Spleen (tissue), 11 donors: ENCODE results near the gene AAGAB. TPM values are rescaled to one million over a fixed set of nuclear protein-coding genes. Genes with fewer than 3 reads are reported as not detected.
A peak's percentile ranks its signal among the peaks of the same experiment; 100 is the strongest.

Experiments used
- DNase-seq: peaks from one replicate; pipeline ENCODE4 v3.0.0-alpha.2; 2020
- H3K27ac ChIP-seq, 8 donors: fragments of 200-600 bp; sonication (generic) in 7 of 8; 1 replicate in 4 of 8; 2 replicates in 4 of 8; pipeline versions ENCODE4 v1.5.0 to v1.8.0; 2016 to 2021; ENCODE audit warnings: inconsistent platforms in 4 of 8, mild to moderate bottlenecking in 4 of 8, moderate library complexity in 1 of 8
- H3K27me3 ChIP-seq, 7 donors: fragments of 200-600 bp; sonication (generic) in 6 of 7; replicated peaks in 1 of 7; 1 replicate in 4 of 7; 2 replicates in 3 of 7; pipeline versions ENCODE4 v1.5.0 to v1.8.0; 2016 to 2021; ENCODE audit warnings: inconsistent platforms in 3 of 7, mild to moderate bottlenecking in 1 of 7
- H3K36me3 ChIP-seq, 6 donors: fragments of 200-600 bp; sonication (generic) in 5 of 6; 1 replicate in 4 of 6; 2 replicates in 2 of 6; pipeline versions ENCODE4 v1.5.0 to v1.8.0; 2016 to 2021; ENCODE audit warnings: inconsistent platforms in 2 of 6
- H3K4me1 ChIP-seq, 6 donors: fragments of 200-600 bp; sonication (generic) in 5 of 6; 1 replicate in 3 of 6; 2 replicates in 3 of 6; pipeline versions ENCODE4 v1.5.0 to v1.8.0; 2016 to 2021; ENCODE audit warnings: inconsistent platforms in 3 of 6
- H3K4me3 ChIP-seq, 8 donors: fragments of 200-600 bp; sonication (generic) in 7 of 8; 1 replicate in 4 of 8; 2 replicates in 4 of 8; pipeline versions ENCODE4 v1.5.0 to v1.8.0; 2016 to 2021; ENCODE audit warnings: inconsistent platforms in 4 of 8, mild to moderate bottlenecking in 4 of 8, moderate library complexity in 2 of 8
- H3K9me3 ChIP-seq, 8 donors: fragments of 200-600 bp; sonication (generic) in 7 of 8; 1 replicate in 4 of 8; 2 replicates in 4 of 8; pipeline versions ENCODE4 v1.5.0 to v1.8.0; 2016 to 2021; ENCODE audit warnings: inconsistent platforms in 4 of 8
- POLR2A ChIP-seq, 3 donors: fragments of 450-650 bp; IDR thresholded peaks; one replicate each; pipeline ENCODE4 v1.5.1; 2017; ENCODE audit warnings: antibody characterized with exemption in 3 of 3, mild to moderate bottlenecking in 1 of 3
- POLR2AphosphoS5 ChIP-seq, 3 donors: sonication (generic); formaldehyde crosslinking; IDR thresholded peaks; one replicate each; pipeline ENCODE4 v1.5.1; 2017; ENCODE audit warnings: antibody characterized with exemption in 3 of 3
- WGBS, 5 donors: extraction: QIAGEN DNeasy Blood & Tissue Kit in 3 of 5; methylation state at CpG; one replicate each; pipeline versions ENCODE4 v1.1.5 to v1.1.7; 2013 to 2018; 5-methylcytosine and 5-hydroxymethylcytosine counted together
- intact Hi-C: fragments of 100-400 bp; cut with DNase I; formaldehyde crosslinking; loops from one replicate; pipeline ENCODE4 v1.15.0; 2023; ENCODE audit warnings: low total_unique reads
- polyA plus RNA-seq, 3 donors: library from polyadenylated mRNA; stranded (reverse); fragments of 200-250 nt; gene quantifications; one replicate each; pipeline ENCODE4 v1.2.1, GENCODE V29; 2013
- total RNA-seq, 7 donors: library from RNA; depleted of rRNA in 3 of 7; stranded (reverse); fragments of >200 nt in 3 of 7; fragmentation: NEBNext Ultra II Directional in 4 of 7; extraction: Animal tissue kit (Norgen Biotek cat#: 25700) in 4 of 7; gene quantifications; one replicate each; pipeline versions ENCODE4 v1.1.0 to v1.2.1, GENCODE V29; 2016 to 2021
- TF ChIP-seq, protein P1 (sequence below), 11 experiments: fragments of 200-600 bp in 7 of 11; fragments of 450-650 bp in 4 of 11; sonication (generic) in 4 of 11; IDR thresholded peaks in 8 of 11; conservative IDR thresholded peaks in 3 of 11; 1 replicate in 7 of 11; 2 replicates in 4 of 11; pipeline versions ENCODE4 v1.4.0 to v1.8.0; 2016 to 2021; ENCODE audit warnings: antibody characterized with exemption in 11 of 11, inconsistent platforms in 4 of 11, mild to moderate bottlenecking in 1 of 11
- donor health status: healthy with polysubstance abuse.
- donor health status: DM: no; HTN: no; CAD: no; lungs with moderate emphysema.
- donor health status: DM: no; HTN: no; CAD: no.
- donor health status: Bipolar disorder and iron deficiency.
- donor health status: healthy.
- donor health status: DM: no; HTN: no; CAD: no.
- donor health status: DM: yes; HTN: yes; CAD: no.

The AAGAB gene
- total and polyA plus RNA-seq, 10 donors, result 13.2 to 39.3 (median 24.5) TPM

DNA sequence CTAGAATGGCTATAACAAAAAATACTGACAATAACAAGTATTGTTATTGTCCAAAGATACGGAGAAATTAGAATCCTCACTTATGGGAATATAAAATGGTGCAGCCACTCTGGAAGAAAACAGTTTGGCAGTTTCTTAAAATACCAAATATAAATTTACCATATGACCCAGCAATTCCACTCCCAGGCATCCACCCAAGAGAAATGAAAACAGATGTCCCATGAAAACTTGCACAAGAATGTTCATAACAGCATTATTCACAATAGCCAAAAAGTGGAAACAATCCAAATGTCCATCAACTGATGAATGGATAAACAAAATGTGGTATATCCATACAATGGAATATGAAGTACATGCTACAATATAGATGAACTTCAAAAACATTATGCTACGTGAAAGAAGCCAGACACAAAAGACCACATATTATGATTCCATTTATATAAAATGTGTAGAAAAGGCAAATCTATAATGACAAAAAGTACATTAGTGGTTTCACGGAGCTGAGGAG lies 9.4 kb downstream of the AAGAB start:
- peaks cover 0 to 23% (median 2%) of the 10 kb centered on the region in 6 donors for H3K36me3 ChIP-seq
- no peak overlapping the region for H3K4me3 ChIP-seq
- H3K9me3 ChIP-seq, result peaks cover 0 to 12% (median 7%) of the 10 kb centered on the region in 8 donors
- H3K4me1 ChIP-seq, result peaks cover 11 to 52% (median 28%) of the 10 kb centered on the region in 6 donors
- no peak for TF ChIP-seq POLR2AphosphoS5 (IDR thresholded peaks at IDR 0.05)
- TF ChIP-seq, protein P1, sequence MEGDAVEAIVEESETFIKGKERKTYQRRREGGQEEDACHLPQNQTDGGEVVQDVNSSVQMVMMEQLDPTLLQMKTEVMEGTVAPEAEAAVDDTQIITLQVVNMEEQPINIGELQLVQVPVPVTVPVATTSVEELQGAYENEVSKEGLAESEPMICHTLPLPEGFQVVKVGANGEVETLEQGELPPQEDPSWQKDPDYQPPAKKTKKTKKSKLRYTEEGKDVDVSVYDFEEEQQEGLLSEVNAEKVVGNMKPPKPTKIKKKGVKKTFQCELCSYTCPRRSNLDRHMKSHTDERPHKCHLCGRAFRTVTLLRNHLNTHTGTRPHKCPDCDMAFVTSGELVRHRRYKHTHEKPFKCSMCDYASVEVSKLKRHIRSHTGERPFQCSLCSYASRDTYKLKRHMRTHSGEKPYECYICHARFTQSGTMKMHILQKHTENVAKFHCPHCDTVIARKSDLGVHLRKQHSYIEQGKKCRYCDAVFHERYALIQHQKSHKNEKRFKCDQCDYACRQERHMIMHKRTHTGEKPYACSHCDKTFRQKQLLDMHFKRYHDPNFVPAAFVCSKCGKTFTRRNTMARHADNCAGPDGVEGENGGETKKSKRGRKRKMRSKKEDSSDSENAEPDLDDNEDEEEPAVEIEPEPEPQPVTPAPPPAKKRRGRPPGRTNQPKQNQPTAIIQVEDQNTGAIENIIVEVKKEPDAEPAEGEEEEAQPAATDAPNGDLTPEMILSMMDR (IDR thresholded peaks at IDR 0.05 in 8 of 11, conservative IDR thresholded peaks at IDR 0.05 in 3 of 11), result no peak
- no peak for DNase-seq
- H3K27me3 ChIP-seq, result no peaks in the 10 kb centered on the region
- 95 to 99% (median 96%) methylated on average over 3 of the region's 3 CpGs for WGBS, 5 donors
- H3K27ac ChIP-seq, result no peak overlapping the region
- intact Hi-C loops, result no loop called here

DNA sequence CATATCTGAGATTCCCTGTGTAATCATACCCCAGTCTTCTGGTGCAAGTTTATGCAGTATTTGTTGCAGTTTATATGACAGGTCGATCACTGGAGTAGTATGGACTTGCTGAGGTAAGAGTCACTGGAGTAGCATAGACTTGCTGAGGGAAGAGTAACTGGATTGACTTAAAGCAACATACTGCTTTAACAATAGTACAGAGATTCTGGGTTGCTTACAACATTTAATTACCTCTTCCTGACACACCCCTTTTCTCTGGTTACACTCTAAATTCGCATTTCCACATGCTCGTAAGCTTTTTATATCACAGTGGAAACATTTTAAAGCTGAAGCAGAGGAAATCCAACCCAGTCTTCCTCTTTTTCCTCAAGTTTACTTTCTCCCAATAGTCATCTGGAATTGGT lies 11.8 kb downstream of the AAGAB start:
- Histone ChIP-seq H3K4me1 (peaks cover 11 to 53% (median 37%) of the 10 kb centered on the region in 6 donors), H3K36me3 (peaks cover 0 to 23% (median 2%) of the 10 kb centered on the region in 6 donors), H3K9me3 (peaks cover 0 to 12% (median 7%) of the 10 kb centered on the region in 8 donors), H3K4me3 (no peak overlapping the region), H3K27ac (peak overlapping the region in 2 of 8 donors; percentile 7 to 19), H3K27me3 (no peaks in the 10 kb centered on the region)
- no peak for TF ChIP-seq POLR2A (IDR thresholded peaks at IDR 0.05)
- no peak for TF ChIP-seq POLR2AphosphoS5 (IDR thresholded peaks at IDR 0.05)
- TF ChIP-seq, protein P1 (IDR thresholded peaks at IDR 0.05 in 8 of 11, conservative IDR thresholded peaks at IDR 0.05 in 3 of 11), result no peak
- no peak for DNase-seq
- intact Hi-C loops, result no loop called here
- 34 to 38% (median 36%) methylated on average over 3 of the region's 3 CpGs for WGBS, 5 donors

DNA sequence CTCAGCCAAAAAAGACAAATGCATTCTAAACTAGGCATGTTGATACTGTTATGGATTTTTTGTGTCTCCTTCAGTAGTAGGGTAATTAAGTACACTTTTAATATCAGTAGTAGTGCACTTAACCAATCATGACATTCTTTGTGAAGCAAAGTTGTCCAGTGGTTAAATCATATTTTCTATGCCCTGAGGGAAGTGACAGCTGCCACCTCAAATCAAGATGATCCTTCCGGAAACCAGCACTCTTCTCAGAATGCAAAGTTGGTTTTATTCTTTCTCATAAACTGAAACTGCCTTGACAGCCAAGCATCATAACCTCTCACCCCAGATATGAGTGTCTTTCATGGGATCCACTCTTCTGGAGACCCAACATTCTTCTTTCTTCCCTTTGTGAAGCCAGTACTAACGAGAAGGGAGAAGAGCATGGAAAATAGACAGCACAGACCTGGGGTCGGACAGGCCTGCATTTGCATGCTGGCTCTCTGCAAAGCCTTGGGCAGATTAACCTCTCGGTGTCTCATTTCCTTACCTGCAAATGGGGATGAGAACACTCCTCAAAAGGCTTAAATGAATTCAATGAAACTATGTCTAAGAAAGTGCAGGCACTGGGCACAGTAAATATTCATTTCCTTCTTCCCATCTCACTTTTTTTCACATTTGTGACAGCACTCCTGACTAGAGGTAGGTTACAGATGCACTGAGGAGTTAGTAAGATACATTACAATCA lies 13.2 kb downstream of the AAGAB start:
- peak overlapping the region in 2 of 8 donors; percentile 1 to 46 for H3K4me3 ChIP-seq
- 51 to 78% (median 64%) methylated on average over 4 of the region's 4 CpGs for WGBS, 5 donors
- no peaks in the 10 kb centered on the region for H3K27me3 ChIP-seq
- H3K4me1 ChIP-seq, result peaks cover 11 to 53% (median 37%) of the 10 kb centered on the region in 6 donors
- peaks cover 0 to under 1% (median 0%) of the 10 kb centered on the region in 8 donors for H3K9me3 ChIP-seq
- intact Hi-C loops, result no loop called here
- peak overlapping the region in 6 of 8 donors; percentile 1 to 74 (median 42) for H3K27ac ChIP-seq
- no peak for DNase-seq
- H3K36me3 ChIP-seq, result peaks cover 0 to 12% (median 0%) of the 10 kb centered on the region in 6 donors
- TF ChIP-seq POLR2AphosphoS5 (IDR thresholded peaks at IDR 0.05) (no peak), POLR2A (IDR thresholded peaks at IDR 0.05) (no peak)
- TF ChIP-seq, protein P1 (IDR thresholded peaks at IDR 0.05 in 8 of 11, conservative IDR thresholded peaks at IDR 0.05 in 3 of 11), result no peak
